OCI-LY3 (cell line): ENCODE results near the gene PHLDB3.
"Not testable (repeated sequence)": the region's sequence is repeated elsewhere in the genome, so short reads cannot be mapped to it uniquely, and the experiment has no call there.

Source experiments
- H2AFZ ChIP-seq: fragments of 200-600, 300-600 bp; shearing (Covaris generic); 2 replicates; pipeline ENCODE4 v1.6.0; 2014; ENCODE audit warnings: antibody characterized with exemption, low read depth, low read length
- H3K27ac ChIP-seq: fragments of 200-600, 300-600 bp; sonication (generic); 2 replicates; pipeline ENCODE4 v1.5.1; 2014; ENCODE audit warnings: mild to moderate bottlenecking, low read length, moderate library complexity, mixed read lengths
- H3K27me3 ChIP-seq: fragments of 200-600, 300-600 bp; sonication (generic); 2 replicates; pipeline ENCODE4 v1.6.1; 2014; ENCODE audit warnings: low read depth, low read length, mixed read lengths
- H3K36me3 ChIP-seq: fragments of 200-600, 300-600 bp; sonication (generic); replicated peaks from 2 replicates; pipeline ENCODE3; 2014; ENCODE audit warnings: low read depth, low read length, mixed read lengths
- H3K4me1 ChIP-seq: fragments of 300-600, 200-600 bp; sonication (generic); 2 replicates; pipeline ENCODE4 v1.6.1; 2014; ENCODE audit warnings: low read length, mixed read lengths
- H3K4me2 ChIP-seq: fragments of 200-600, 300-600 bp; sonication (generic); 2 replicates; pipeline ENCODE4 v1.6.1; 2014; ENCODE audit warnings: low read length, mixed read lengths
- H3K4me3 ChIP-seq: fragments of 300-600, 200-600 bp; sonication (generic); 2 replicates; pipeline ENCODE4 v1.5.1; 2014; ENCODE audit warnings: antibody characterized with exemption, mild to moderate bottlenecking, low read length, moderate library complexity
- H3K79me2 ChIP-seq: fragments of 300-600, 200-600 bp; shearing (Covaris generic); 2 replicates; pipeline ENCODE4 v1.6.1; 2014; ENCODE audit warnings: mild to moderate bottlenecking, low read length, mixed read lengths
- H3K9ac ChIP-seq: fragments of 300-600, 200-600 bp; shearing (Covaris generic); 2 replicates; pipeline ENCODE4 v1.6.0; 2014; ENCODE audit warnings: mild to moderate bottlenecking, low read length, moderate library complexity
- H3K9me3 ChIP-seq: fragments of 200-600, 300-600 bp; shearing (Covaris generic); 2 replicates; pipeline ENCODE4 v1.6.1; 2014; ENCODE audit warnings: low read length, mixed read lengths; ENCODE audit not compliant: insufficient read depth
- H4K20me1 ChIP-seq: fragments of 200-600, 300-600 bp; sonication (generic); 2 replicates; pipeline ENCODE4 v1.6.1; 2016; ENCODE audit warnings: low read length, mixed read lengths; ENCODE audit not compliant: insufficient read depth
- EZH2phosphoT487 ChIP-seq: fragments of 200-600 bp; shearing (Covaris generic); IDR thresholded peaks from 2 replicates; pipeline ENCODE4 v1.6.1; 2018; ENCODE audit warnings: antibody characterized with exemption, mixed run types, low read depth
- TF ChIP-seq, protein P1 (sequence below): fragments of 200-600, 300-600 bp; sonication (generic); IDR thresholded peaks from 2 replicates; pipeline ENCODE4 v1.5.1; 2014; ENCODE audit warnings: antibody characterized with exemption, low read length, low read depth

The PHLDB3 gene

DNA sequence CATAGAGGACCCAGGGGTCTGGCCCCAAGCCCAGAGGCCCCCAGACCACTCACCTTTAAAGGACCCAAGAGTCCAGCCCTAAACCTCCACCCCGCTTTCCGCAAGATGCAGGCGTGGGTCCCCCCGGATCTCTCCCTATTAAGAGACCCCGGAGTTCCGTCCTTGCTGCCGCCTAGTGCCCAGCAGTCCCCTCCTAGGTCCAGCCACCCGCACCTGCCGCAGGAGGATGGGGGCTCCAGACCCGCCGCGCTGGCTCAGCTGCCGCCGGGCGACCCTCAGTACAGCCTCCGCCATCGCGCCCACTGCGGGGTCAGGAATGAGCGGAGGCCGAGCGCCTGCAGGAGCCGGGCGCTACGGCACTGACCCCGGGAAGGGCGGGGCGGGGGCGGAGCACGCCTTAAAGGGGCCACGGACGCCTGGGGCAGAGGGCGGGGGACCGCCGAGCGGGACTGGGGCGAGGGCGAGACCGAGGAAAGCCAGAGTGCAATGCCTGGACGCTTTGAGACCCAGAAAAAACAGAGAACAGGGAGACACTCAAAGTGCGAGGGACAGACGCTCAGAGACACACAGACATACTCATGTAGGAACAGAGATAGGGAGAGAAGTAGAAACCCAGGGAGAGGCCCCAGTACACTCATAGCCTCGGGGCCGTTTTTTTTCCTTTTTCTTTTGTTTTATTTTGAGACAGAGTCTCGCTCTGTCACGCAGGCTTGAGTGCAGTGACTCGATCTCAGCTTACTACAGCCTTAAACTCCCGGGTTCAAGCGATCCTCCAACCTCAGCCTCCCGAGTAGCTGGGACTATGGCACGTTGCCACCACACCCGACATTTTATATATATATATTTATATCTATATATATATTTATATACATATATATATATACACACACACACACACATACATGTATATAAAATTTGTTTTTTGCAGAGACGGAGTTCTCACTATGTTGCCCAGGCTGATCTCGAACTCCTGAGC is 22.6 kb upstream of the PHLDB3 start, which contains the start of gene ETHE1:
TSS of gene ETHE1 (minus strand) at position 318 of the 976 bp plus-strand sequence. CDS start at position 294, 24 bp downstream.
- peak within 1 kb of the TSS; percentile 77 for H2AFZ ChIP-seq
- H3K36me3 ChIP-seq: no peaks in the 10 kb centered on the region
- H3K27me3 ChIP-seq: no peaks in the 10 kb centered on the region
- peak within 1 kb of the TSS; percentile 73 for H3K9ac ChIP-seq
- H3K9me3 ChIP-seq: no peaks in the 10 kb centered on the region
- peak within 1 kb of the TSS; percentile 10; the same call in 1 of the 2 replicates for H3K27ac ChIP-seq
- H3K4me3 ChIP-seq: peak within 1 kb of the TSS; percentile 81
- H3K4me1 ChIP-seq: peaks cover 23% of the 10 kb centered on the region
- no peaks in the 10 kb centered on the region for H4K20me1 ChIP-seq
- TF ChIP-seq, protein P1, sequence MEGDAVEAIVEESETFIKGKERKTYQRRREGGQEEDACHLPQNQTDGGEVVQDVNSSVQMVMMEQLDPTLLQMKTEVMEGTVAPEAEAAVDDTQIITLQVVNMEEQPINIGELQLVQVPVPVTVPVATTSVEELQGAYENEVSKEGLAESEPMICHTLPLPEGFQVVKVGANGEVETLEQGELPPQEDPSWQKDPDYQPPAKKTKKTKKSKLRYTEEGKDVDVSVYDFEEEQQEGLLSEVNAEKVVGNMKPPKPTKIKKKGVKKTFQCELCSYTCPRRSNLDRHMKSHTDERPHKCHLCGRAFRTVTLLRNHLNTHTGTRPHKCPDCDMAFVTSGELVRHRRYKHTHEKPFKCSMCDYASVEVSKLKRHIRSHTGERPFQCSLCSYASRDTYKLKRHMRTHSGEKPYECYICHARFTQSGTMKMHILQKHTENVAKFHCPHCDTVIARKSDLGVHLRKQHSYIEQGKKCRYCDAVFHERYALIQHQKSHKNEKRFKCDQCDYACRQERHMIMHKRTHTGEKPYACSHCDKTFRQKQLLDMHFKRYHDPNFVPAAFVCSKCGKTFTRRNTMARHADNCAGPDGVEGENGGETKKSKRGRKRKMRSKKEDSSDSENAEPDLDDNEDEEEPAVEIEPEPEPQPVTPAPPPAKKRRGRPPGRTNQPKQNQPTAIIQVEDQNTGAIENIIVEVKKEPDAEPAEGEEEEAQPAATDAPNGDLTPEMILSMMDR: no peak; the same call in 1 of the 2 replicates
- TF ChIP-seq EZH2phosphoT487: no peak
- H3K79me2 ChIP-seq: no peaks in the 10 kb centered on the region
- H3K4me2 ChIP-seq: peak within 1 kb of the TSS; percentile 88

DNA sequence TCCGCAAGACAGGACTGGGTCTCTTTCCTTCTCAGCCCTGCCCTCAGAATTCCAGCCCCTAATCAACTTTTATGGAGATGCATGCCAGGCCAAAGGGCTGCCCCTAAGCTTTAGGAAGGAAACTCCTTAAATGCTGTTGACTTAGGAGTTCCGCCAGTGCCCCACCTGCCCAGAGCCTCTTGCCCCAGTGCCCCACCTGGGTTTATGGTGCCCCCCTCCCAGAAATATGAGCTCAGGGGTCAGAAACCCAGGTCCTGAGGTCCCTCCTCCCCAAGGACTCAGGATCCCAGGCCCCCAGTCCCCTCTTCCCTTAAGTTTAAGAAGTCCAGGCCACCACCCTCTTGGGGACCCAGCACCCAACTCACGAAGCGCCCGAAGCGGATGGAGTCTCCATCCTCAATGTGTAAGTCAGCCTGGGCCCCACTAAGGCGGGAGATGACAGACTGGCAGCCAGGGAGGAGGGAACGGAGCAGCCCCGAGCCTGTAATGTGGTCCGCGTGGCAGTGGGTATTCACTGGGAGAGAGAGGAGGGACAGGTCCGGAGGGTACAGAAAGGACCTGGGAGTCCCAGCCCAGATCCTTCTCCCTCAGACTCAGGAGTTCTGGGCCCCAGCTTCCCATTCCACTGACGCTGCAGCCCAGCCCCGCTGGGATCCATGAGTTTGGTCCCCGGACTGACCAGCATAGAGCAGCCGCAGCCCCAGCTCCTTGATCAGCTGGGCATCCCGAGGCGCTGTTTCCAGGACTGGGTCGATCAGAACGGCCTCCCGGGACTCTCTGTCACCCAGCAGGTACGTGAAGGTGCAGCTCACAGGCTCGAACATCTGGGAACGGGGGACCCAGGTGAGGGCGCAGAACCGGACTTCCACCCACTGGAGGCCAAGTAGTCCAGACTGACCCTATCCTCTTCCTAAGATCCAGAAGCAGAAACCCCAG is 21.6 kb upstream of the PHLDB3 start:
- no peak overlapping the region for H3K27ac ChIP-seq
- no peaks in the 10 kb centered on the region for H3K79me2 ChIP-seq

GRCh38 chr19:43524922-43525835 is 20.6 kb upstream of the PHLDB3 start:
- no peak for TF ChIP-seq EZH2phosphoT487
- TF ChIP-seq, protein P1: no peak
- no peak overlapping the region for H3K9ac ChIP-seq

More for the DNA sequence above, 21.6 kb upstream of the PHLDB3 start:
- no peaks in the 10 kb centered on the region for H4K20me1 ChIP-seq
- no peak overlapping the region for H2AFZ ChIP-seq
- TF ChIP-seq, protein P1: no peak
- no peak for TF ChIP-seq EZH2phosphoT487
- H3K9ac ChIP-seq: peak overlapping the region; percentile 73
- H3K36me3 ChIP-seq: no peaks in the 10 kb centered on the region
- peak overlapping the region; percentile 88 for H3K4me2 ChIP-seq
- H3K4me3 ChIP-seq: peak overlapping the region; percentile 81
- H3K4me1 ChIP-seq: peaks cover 21% of the 10 kb centered on the region
- H3K27me3 ChIP-seq: no peaks in the 10 kb centered on the region
- H3K9me3 ChIP-seq: no peaks in the 10 kb centered on the region

GRCh38 chr19:43523696-43524095 is 19.1 kb upstream of the PHLDB3 start:
- H3K79me2 ChIP-seq, H3K4me3 ChIP-seq, H4K20me1 ChIP-seq, H3K9ac ChIP-seq, H3K27ac ChIP-seq, H3K36me3 ChIP-seq, H2AFZ ChIP-seq, H3K9me3 ChIP-seq, H3K4me2 ChIP-seq, H3K27me3 ChIP-seq: not testable (repeated sequence)
- H3K4me1 ChIP-seq: peaks cover 24% of the 10 kb centered on the region

More at GRCh38 chr19:43524922-43525835, 20.6 kb upstream of the PHLDB3 start:
- Histone ChIP-seq H4K20me1 (no peaks in the 10 kb centered on the region), H3K27me3 (no peaks in the 10 kb centered on the region), H2AFZ (no peak overlapping the region), H3K4me1 (peaks cover 21% of the 10 kb centered on the region), H3K36me3 (no peaks in the 10 kb centered on the region), H3K4me2 (peak overlapping the region; percentile 88), H3K4me3 (peak overlapping the region; percentile 81), H3K9me3 (no peaks in the 10 kb centered on the region), H3K79me2 (no peaks in the 10 kb centered on the region), H3K27ac (no peak overlapping the region)
